Measurements from ENCODE around the gene FYCO1.

DNA sequence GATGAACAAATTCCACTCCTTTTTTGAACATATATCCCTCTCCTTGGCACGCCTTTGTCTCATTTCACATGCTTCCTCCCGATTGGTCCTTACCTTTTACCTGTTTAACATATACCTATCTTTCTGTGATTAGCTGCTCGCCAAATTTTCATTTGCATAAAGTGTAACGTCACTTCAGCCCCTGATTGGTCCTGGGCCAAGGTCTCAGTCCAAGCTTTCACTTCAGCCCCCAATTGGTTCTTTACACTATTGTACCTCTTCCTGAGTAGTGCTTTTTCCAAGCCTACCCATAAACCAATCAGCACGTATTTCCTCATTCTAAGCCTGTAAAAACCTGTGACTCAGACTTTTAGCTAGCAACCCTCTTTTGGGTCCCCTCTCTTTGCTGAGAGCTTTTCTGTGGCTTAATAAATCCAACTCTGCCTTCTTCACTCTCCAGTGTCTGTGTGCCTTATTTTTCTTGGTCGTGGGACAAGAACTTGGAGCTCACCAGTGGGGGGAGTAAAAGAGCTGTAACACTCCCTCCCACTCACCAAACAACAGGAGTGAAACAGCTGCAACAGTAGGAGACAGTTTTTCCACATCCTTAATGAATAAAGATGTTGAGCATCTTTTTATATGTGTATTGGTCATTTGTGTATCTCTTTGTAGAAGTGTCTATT is 32.2 kb upstream of the FYCO1 start:
- TF ChIP-seq POLR2A (IDR thresholded peaks at IDR 0.05; ENCODE audit: low read length) (no peak), GATA1 (IDR thresholded peaks at IDR 0.05; ENCODE audit: low read depth, low read length) (no peak)

Data from erythroblast (primary cell).